ENCODE data around the gene MYF5. TPM values are rescaled to one million over a fixed set of nuclear protein-coding genes. Genes with fewer than 3 reads are reported as not detected.

The MYF5 gene
- total RNA-seq, 1 experiment from 2014 or later = not detected

GRCh38 chr12:80676856-80677255, 39.9 kb upstream of the MYF5 start:
- Histone ChIP-seq H3K56ac (ENCODE audit: insufficient read length, low read depth, low read length) (no peak overlapping the region), H3K4me1 (ENCODE audit: insufficient read depth, low read length) (no peaks in the 10 kb centered on the region; the same call in 1 of the 2 replicates), H3K4me2 (ENCODE audit: insufficient read depth, insufficient read length, low read length) (no peak overlapping the region), H2BK15ac (ENCODE audit: low read depth, low read length) (no peak overlapping the region), H2BK20ac (ENCODE audit: low read depth, low read length, poor library complexity, severe bottlenecking) (no peak overlapping the region), H4K91ac (ENCODE audit: insufficient read length, low read depth, low read length) (no peak overlapping the region), H3K18ac (ENCODE audit: insufficient read length, low read depth, low read length) (no peak overlapping the region), H3K79me2 (ENCODE audit: insufficient read depth, low read length) (no peaks in the 10 kb centered on the region), H3K23me2 (ENCODE audit: insufficient read length, low read depth, low read length, poor library complexity, severe bottlenecking) (no peaks in the 10 kb centered on the region), H2BK120ac (ENCODE audit: low read depth, low read length, poor library complexity, severe bottlenecking) (no peak overlapping the region), H2AFZ (ENCODE audit: low read length) (no peak overlapping the region), H3K9me3 (ENCODE audit: control insufficient read depth, low read depth, low read length) (no peaks in the 10 kb centered on the region), H4K5ac (ENCODE audit: insufficient read length, low read depth, low read length) (no peak overlapping the region), H3K9ac (ENCODE audit: extremely low read depth, insufficient read length, low read length) (no peak overlapping the region), H3K4ac (ENCODE audit: low read depth, low read length) (no peak overlapping the region), H3T11ph (ENCODE audit: low read length) (no peak overlapping the region), H2BK12ac (ENCODE audit: insufficient read length, low read depth, low read length) (no peak overlapping the region), H2BK5ac (ENCODE audit: insufficient read length, low read length) (no peak overlapping the region), H2AK5ac (ENCODE audit: insufficient read length, low read length) (no peak overlapping the region), H3K27me3 (ENCODE audit: insufficient read depth, low read length) (no peaks in the 10 kb centered on the region), H3K14ac (ENCODE audit: insufficient read depth, low read length) (no peak overlapping the region), H4K20me1 (ENCODE audit: control insufficient read depth, insufficient read depth, insufficient read length) (no peaks in the 10 kb centered on the region), H3K23ac (ENCODE audit: insufficient read length, low read depth, low read length) (no peak overlapping the region), H3K27ac (ENCODE audit: insufficient read length, low read depth, low read length) (no peak overlapping the region), H3K79me1 (ENCODE audit: insufficient read depth, low read depth, low read length, poor library complexity, severe bottlenecking) (no peaks in the 10 kb centered on the region), H4K8ac (replicated peaks; ENCODE audit: insufficient read length, low read depth, low read length) (no peak overlapping the region)
- TF ChIP-seq CTCF (conservative IDR thresholded peaks at IDR 0.05) = no peak
- Mint-ChIP-seq H3K9me3 (no peaks in the 10 kb centered on the region), H3K36me3 (ENCODE audit: insufficient read depth in 1 of 3, low read depth in 3 of 3) (no peaks in the 10 kb centered on the region), H3K4me3 (no peak overlapping the region), H3K27me3 (ENCODE audit: low read depth) (no peaks in the 10 kb centered on the region), H3K4me1 (peaks cover 8 to 13% of the 10 kb centered on the region in 2 experiments), H3K27ac (no peak overlapping the region)
- DNase-seq = no peak
- no CpG with 5 or more reads among the region's 1 CpG for WGBS (ENCODE audit: extremely low coverage, insufficient read length, low lambda C conversion rate)

Measured in H9 (cell line).